Raji (cell line): ENCODE results near the gene KCNA2.

Experiments
- POLR2A ChIP-seq: IDR thresholded peaks from 2 replicates; pipeline ENCODE4 v1.6.1; 2011; ENCODE audit warnings: low read depth, low read length, control low read depth; ENCODE audit not compliant: insufficient read depth

The KCNA2 gene

GRCh38 chr1:110616587-110616986 lies 10.4 kb upstream of the KCNA2 start:
- no peak for TF ChIP-seq POLR2A

- TF ChIP-seq POLR2A: no peak
Measured at GRCh38 chr1:110615548-110616130, 9.5 kb upstream of the KCNA2 start.

GRCh38 chr1:110612060-110612745 lies 6.0 kb upstream of the KCNA2 start:
- TF ChIP-seq POLR2A: no peak

DNA sequence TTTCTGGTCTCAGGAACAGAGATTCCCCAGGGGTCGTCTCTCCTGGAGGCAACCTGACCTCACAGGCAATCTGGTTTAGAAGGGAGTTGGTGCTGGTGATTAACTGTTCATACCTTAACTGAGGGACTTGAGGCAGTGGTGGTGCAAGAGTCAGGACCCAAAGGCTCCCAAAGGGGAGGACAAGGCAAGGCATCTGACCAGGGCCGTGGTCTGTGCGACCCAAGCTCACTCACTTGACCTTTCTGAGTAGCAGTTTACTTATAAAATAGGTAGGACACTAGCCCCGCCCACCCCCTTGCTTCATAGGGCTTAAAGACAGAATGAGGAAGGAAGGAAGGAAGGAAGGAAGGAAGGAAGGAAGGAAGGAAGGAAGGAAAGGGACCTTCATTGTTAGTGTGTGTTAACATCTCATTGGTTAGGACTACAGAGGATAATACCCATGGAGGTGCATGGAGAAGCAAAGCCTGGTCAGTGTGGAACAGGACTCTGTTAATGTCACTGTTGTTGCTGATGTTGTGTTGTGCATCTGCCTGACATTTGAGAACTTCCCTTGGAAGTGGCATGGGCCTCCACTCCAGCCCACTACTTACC lies 4.6 kb upstream of the KCNA2 start:
- no peak for TF ChIP-seq POLR2A

- no peak for TF ChIP-seq POLR2A
Measured at GRCh38 chr1:110610084-110610483, 3.9 kb upstream of the KCNA2 start.

- TF ChIP-seq POLR2A: no peak
Measured at GRCh38 chr1:110608247-110608646, 2.1 kb upstream of the KCNA2 start.

- TF ChIP-seq POLR2A: no peak
Measured at GRCh38 chr1:110607536-110608230, 1.5 kb upstream of the KCNA2 start.

- no peak for TF ChIP-seq POLR2A
Measured at GRCh38 chr1:110606657-110607535, 738 bp upstream of the KCNA2 start.

DNA sequence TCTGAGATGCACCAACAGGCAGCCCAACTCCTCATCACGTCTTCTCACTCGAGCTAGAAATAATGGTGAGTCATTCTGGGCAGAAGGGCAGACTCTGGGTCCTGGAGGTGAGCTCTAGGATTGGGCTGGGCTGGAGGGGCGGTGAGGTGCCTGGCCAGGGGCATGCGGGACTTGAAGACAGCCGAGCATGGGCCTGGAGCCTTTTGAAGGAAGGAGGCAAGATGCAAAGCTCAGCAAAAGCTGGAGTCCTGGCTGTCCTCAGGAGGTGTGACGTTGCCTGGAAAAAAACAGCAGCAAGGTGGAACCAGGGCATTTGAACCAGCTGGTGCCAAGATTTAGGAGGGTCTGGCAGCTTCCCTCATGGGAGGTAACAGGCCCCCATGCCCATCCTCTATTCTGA lies 712 bp downstream of the KCNA2 start:
- TF ChIP-seq POLR2A: no peak

GRCh38 chr1:110604586-110605148 lies 1.5 kb downstream of the KCNA2 start:
- TF ChIP-seq POLR2A: no peak

- no peak for TF ChIP-seq POLR2A
Measured at GRCh38 chr1:110603058-110603457, 3.1 kb downstream of the KCNA2 start.

DNA sequence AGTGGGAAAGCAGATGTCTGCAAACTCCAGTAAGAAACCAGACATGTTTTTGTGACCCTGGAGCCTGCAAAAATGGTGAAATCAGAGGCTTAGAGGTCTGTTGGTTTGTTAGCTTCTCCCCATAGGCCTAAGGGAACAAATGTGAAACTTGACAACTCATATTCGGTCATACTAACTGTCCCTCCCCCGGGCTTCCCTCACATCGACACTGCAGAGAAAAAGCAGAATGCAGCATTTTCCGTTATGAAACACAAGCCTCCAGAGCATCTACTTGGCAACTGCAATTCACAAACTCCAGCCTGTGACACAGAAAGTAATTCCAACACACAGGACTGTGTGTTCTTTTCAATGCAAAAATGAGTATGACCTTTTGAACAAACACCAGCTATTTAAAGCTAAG lies 3.7 kb downstream of the KCNA2 start:
- no peak for TF ChIP-seq POLR2A

GRCh38 chr1:110601332-110601731 lies 4.8 kb downstream of the KCNA2 start:
- no peak for TF ChIP-seq POLR2A

DNA sequence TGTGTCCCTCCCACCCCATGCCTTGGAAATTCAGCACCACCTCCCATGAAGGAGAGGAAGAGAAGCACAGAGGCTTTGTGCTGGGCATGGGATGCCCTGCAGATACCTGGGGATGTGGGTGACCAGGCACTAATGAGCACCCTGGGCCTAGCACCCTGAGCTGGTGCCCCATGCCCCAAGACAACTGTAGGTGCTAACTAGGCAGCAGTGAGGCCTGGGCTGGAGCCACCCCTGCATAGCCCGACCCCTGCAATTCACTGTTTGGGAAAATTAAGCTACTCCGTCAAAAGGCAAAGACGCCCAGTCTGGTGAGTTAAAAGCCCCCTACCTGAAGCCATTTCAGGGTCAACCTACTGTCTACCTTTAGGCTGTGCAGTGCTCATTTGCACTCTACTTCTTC lies 5.4 kb downstream of the KCNA2 start:
- no peak for TF ChIP-seq POLR2A

DNA sequence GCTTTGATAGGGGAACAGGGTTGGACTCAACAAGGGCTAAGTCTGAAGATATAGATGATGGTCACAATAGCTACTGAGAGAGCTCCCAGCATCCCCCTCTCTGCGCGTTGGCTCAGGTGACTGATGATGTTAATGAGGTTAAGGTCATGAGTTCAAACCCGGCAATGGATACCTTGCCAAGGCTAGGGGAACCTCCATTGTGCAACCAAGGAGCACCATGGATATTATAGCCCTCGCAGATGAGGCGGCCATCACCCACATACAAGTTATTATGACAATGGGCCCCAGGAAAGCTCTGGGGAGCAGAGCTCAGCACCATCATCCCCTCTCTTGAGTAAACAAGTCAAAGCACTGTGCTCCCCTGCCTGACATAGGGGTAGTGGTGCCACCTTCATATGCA lies 8.2 kb downstream of the KCNA2 start:
- no peak for TF ChIP-seq POLR2A
